C4-2B (cell line): ENCODE data around the gene CDC42BPB.

Source experiments
- CTCF ChIP-seq: fragments of 450-650 bp; conservative IDR thresholded peaks from 2 replicates; pipeline ENCODE4 v1.5.1; 2017; ENCODE audit warnings: mild to moderate bottlenecking
- ZFX ChIP-seq: fragments of 450-650 bp; IDR thresholded peaks from 2 replicates; pipeline ENCODE4 v1.6.1; 2017

GRCh38 chr14:103101257-103101962 is 44.1 kb upstream of the CDC42BPB start:
- TF ChIP-seq CTCF (no peak), ZFX (no peak)
